DND-41 (cell line): ENCODE data around the gene TCF4.

ENCODE experiments used
- ATAC-seq: fragments of 200-7000 bp; cut with Tn5 transposase; 3 replicates; pipeline ENCODE4 v1.9.1; 2021; ENCODE audit warnings: low read depth; ENCODE audit not compliant: insufficient read depth
- DNase-seq: peaks from one replicate; pipeline ENCODE4 v3.0.0-alpha.2; 2020
- H2AFZ ChIP-seq: 2 replicates; pipeline ENCODE4 v1.6.0; 2012; ENCODE audit warnings: low read depth, low read length
- H3K27ac ChIP-seq: 2 replicates; pipeline ENCODE4 v1.5.1; 2012; ENCODE audit warnings: low read length, inconsistent platforms
- H3K27me3 ChIP-seq: fragments of 200-600 bp; sonication (generic); 2 replicates; pipeline ENCODE4 v1.6.0; 2012; ENCODE audit warnings: low read length, mild to moderate bottlenecking, inconsistent platforms; ENCODE audit not compliant: insufficient read depth, poor library complexity
- H3K36me3 ChIP-seq: 2 replicates; pipeline ENCODE4 v1.5.1; 2012; ENCODE audit warnings: low read length, inconsistent platforms; ENCODE audit not compliant: insufficient read depth
- H3K4me1 ChIP-seq: 2 replicates; pipeline ENCODE4 v1.5.1; 2012; ENCODE audit warnings: mild to moderate bottlenecking, low read length; ENCODE audit not compliant: insufficient read depth
- H3K4me2 ChIP-seq: 2 replicates; pipeline ENCODE4 v1.6.0; 2012; ENCODE audit warnings: mild to moderate bottlenecking, moderate library complexity, low read length, inconsistent platforms; ENCODE audit not compliant: insufficient read depth
- H3K4me3 ChIP-seq, 2 experiments: fragments of 200-600 bp in 1 of 2; shearing (Covaris generic) in 1 of 2; 2 replicates each; pipeline ENCODE4 v1.5.1; 2012 to 2016; ENCODE audit warnings: inconsistent platforms in 2 of 2, low read length in 2 of 2, mild to moderate bottlenecking in 2 of 2, low read depth in 1 of 2, moderate library complexity in 1 of 2
- H3K79me2 ChIP-seq: 2 replicates; pipeline ENCODE4 v1.6.0; 2012; ENCODE audit warnings: low read length, inconsistent platforms; ENCODE audit not compliant: insufficient read depth
- H3K9ac ChIP-seq: 2 replicates; pipeline ENCODE4 v1.6.0; 2012; ENCODE audit warnings: low read depth, mild to moderate bottlenecking, inconsistent platforms, low read length, moderate library complexity
- H3K9me3 ChIP-seq: 2 replicates; pipeline ENCODE4 v1.5.1; 2012; ENCODE audit warnings: low read length, moderate library complexity, mild to moderate bottlenecking, inconsistent platforms; ENCODE audit not compliant: insufficient read depth, severe bottlenecking
- H4K20me1 ChIP-seq: 2 replicates; pipeline ENCODE4 v1.6.0; 2012; ENCODE audit warnings: low read length; ENCODE audit not compliant: insufficient read depth
- CTCF ChIP-seq: IDR thresholded peaks from 2 replicates; pipeline ENCODE4 v1.5.1; 2012; ENCODE audit warnings: borderline replicate concordance, low read length, moderate library complexity, mild to moderate bottlenecking; ENCODE audit not compliant: poor library complexity, severe bottlenecking; ENCODE audit errors: extremely low read depth
- EZH2 ChIP-seq: IDR thresholded peaks from 3 replicates; pipeline ENCODE4 v1.6.1; 2012; ENCODE audit warnings: borderline replicate concordance, low read depth, mild to moderate bottlenecking, moderate library complexity, low read length, inconsistent platforms; ENCODE audit not compliant: severe bottlenecking

TCF4 gene

GRCh38 chr18:55433648-55434047, 154.3 kb downstream of the TCF4 start:
- H3K4me2 ChIP-seq, result no peak overlapping the region
- H4K20me1 ChIP-seq, result no peaks in the 10 kb centered on the region
- H3K9me3 ChIP-seq, result no peaks in the 10 kb centered on the region
- TF ChIP-seq CTCF (no peak), EZH2 (no peak)
- DNase-seq (no peak), ATAC-seq (no peak)
- H3K27ac ChIP-seq, result no peak overlapping the region
- no peak overlapping the region for H3K4me3 ChIP-seq
- no peak overlapping the region for H2AFZ ChIP-seq
- H3K79me2 ChIP-seq, result no peaks in the 10 kb centered on the region
- no peaks in the 10 kb centered on the region for H3K27me3 ChIP-seq
- no peaks in the 10 kb centered on the region for H3K36me3 ChIP-seq
- H3K9ac ChIP-seq, result no peak overlapping the region
- no peaks in the 10 kb centered on the region for H3K4me1 ChIP-seq

GRCh38 chr18:55433140-55433539, 154.9 kb downstream of the TCF4 start:
- no peaks in the 10 kb centered on the region for H3K9me3 ChIP-seq
- TF ChIP-seq EZH2, result no peak
- no peak overlapping the region for H3K4me2 ChIP-seq
- H3K27me3 ChIP-seq, result no peaks in the 10 kb centered on the region
- H3K79me2 ChIP-seq, result no peaks in the 10 kb centered on the region
- H3K4me1 ChIP-seq, result no peaks in the 10 kb centered on the region
- no peak overlapping the region for H3K4me3 ChIP-seq
- H3K27ac ChIP-seq, result no peak overlapping the region
- H2AFZ ChIP-seq, result no peak overlapping the region
- no peaks in the 10 kb centered on the region for H4K20me1 ChIP-seq
- ATAC-seq (no peak), DNase-seq (no peak)
- H3K36me3 ChIP-seq, result no peaks in the 10 kb centered on the region
- no peak overlapping the region for H3K9ac ChIP-seq

- DNase-seq (no peak), ATAC-seq (no peak)
- no peaks in the 10 kb centered on the region for H3K27me3 ChIP-seq
- H3K79me2 ChIP-seq, result no peaks in the 10 kb centered on the region
- H2AFZ ChIP-seq, result no peak overlapping the region
- TF ChIP-seq CTCF, result no peak
- no peak overlapping the region for H3K27ac ChIP-seq
- no peak overlapping the region for H3K9ac ChIP-seq
- H4K20me1 ChIP-seq, result no peaks in the 10 kb centered on the region
- no peaks in the 10 kb centered on the region for H3K4me1 ChIP-seq
- H3K9me3 ChIP-seq, result no peaks in the 10 kb centered on the region
- no peak overlapping the region for H3K4me3 ChIP-seq
- H3K4me2 ChIP-seq, result no peak overlapping the region
- no peaks in the 10 kb centered on the region for H3K36me3 ChIP-seq
These were observed 155.5 kb downstream of the TCF4 start for GRCh38 chr18:55432307-55433040.

- H3K4me1 ChIP-seq, result no peaks in the 10 kb centered on the region
- H3K4me3 ChIP-seq, result no peak overlapping the region
- H3K9ac ChIP-seq, result no peak overlapping the region
- H3K4me2 ChIP-seq, result no peak overlapping the region
- no peak for TF ChIP-seq CTCF
- no peak for TF ChIP-seq EZH2
- no peaks in the 10 kb centered on the region for H4K20me1 ChIP-seq
- H3K36me3 ChIP-seq, result no peaks in the 10 kb centered on the region
- no peak overlapping the region for H3K27ac ChIP-seq
- ATAC-seq (no peak), DNase-seq (no peak)
- no peaks in the 10 kb centered on the region for H3K9me3 ChIP-seq
- H2AFZ ChIP-seq, result no peak overlapping the region
- no peaks in the 10 kb centered on the region for H3K79me2 ChIP-seq
- no peaks in the 10 kb centered on the region for H3K27me3 ChIP-seq
These were observed 158.0 kb downstream of the TCF4 start for GRCh38 chr18:55430026-55430425.
